HepG2 (cell line): ENCODE results near the gene GDPD4. TPM values are rescaled to one million over a fixed set of nuclear protein-coding genes. Genes with fewer than 3 reads are reported as not detected.
A peak's percentile ranks its signal among the peaks of the same experiment; 100 is the strongest.

ENCODE experiments used
- ATAC-seq: fragments of 200-7000 bp; cut with Tn5 transposase; 3 replicates; pipeline ENCODE4 v1.9.1; 2020; ENCODE audit warnings: mild to moderate bottlenecking, moderate library complexity
- BruUV-seq: library from RNA; stranded (reverse); fragments of 400-500 nt; replicated peaks from 2 replicates; lab custom pipeline; 2021; lab: Mats Ljungman, UMichigan
- CTCF ChIA-PET: fragments of 300-600 bp; formaldehyde crosslinking; extraction: SDS; loops from one replicate; lab custom pipeline; 2021; ENCODE audit warnings: low total read pairs, inconsistent platforms, low intra/inter-chr PET ratio; lab: Yijun Ruan, JAX
- POLR2A ChIA-PET: fragments of 350-600 bp; sonication (Branson Sonifier 250); formaldehyde crosslinking; loops from one replicate; lab custom pipeline; 2020; ENCODE audit warnings: antibody characterized with exemption, inconsistent platforms; lab: Yijun Ruan, JAX
- DNase-seq: peaks from one replicate; pipeline ENCODE4 v3.0.0-alpha.2; 2015; ENCODE audit warnings: low spot score
- FAIRE-seq: peaks from 3 replicates; lab custom pipeline; 2011; peaks lifted over from hg19 to GRCh38; lab: Jason Lieb, UNC
- H2AFZ ChIP-seq: one replicate; pipeline ENCODE4 v1.6.1; 2011; ENCODE audit warnings: low read length, inconsistent platforms
- H3K27ac ChIP-seq: fragments of 300-600 bp; 3 replicates; pipeline ENCODE4 v1.8.0; 2011; ENCODE audit warnings: mixed run types, mild to moderate bottlenecking, mixed read lengths, low read length, inconsistent platforms; ENCODE audit not compliant: insufficient read depth; ENCODE audit errors: extremely low read length
- H3K27me3 ChIP-seq, 2 experiments: fragments of 200-600 bp in 1 of 2; 2 replicates in 1 of 2; 3 replicates in 1 of 2; pipeline versions ENCODE4 v1.6.0 to v1.8.0; 2011; ENCODE audit warnings: low read length in 2 of 2, mild to moderate bottlenecking in 2 of 2, moderate library complexity in 2 of 2, inconsistent platforms in 1 of 2; ENCODE audit not compliant: insufficient read depth in 2 of 2, control insufficient read depth in 1 of 2
- H3K36me3 ChIP-seq, 2 experiments: fragments of 200-600 bp in 1 of 2; replicated peaks in 1 of 2; 2 replicates in 1 of 2; 3 replicates in 1 of 2; pipeline versions ENCODE4 v1.5.1 to v1.8.0; 2011; ENCODE audit warnings: low read length in 2 of 2, inconsistent platforms in 1 of 2; ENCODE audit not compliant: insufficient read depth in 2 of 2, control insufficient read depth in 1 of 2
- H3K4me1 ChIP-seq: 2 replicates; pipeline ENCODE4 v1.5.1; 2012; ENCODE audit warnings: low read length, inconsistent platforms; ENCODE audit not compliant: insufficient read depth
- H3K4me2 ChIP-seq: 2 replicates; pipeline ENCODE4 v1.6.0; 2011; ENCODE audit warnings: low read depth, low read length, inconsistent platforms
- H3K4me3 ChIP-seq, 3 experiments: fragments of 200-600 bp in 1 of 3; sonication (generic), shearing (Covaris generic) in 1 of 3; replicated peaks in 1 of 3; 2 replicates each; pipeline ENCODE4 v1.5.1; 2011 to 2016; ENCODE audit warnings: low read length in 3 of 3, inconsistent platforms in 2 of 3, low read depth in 2 of 3, mild to moderate bottlenecking in 2 of 3, control low read depth in 1 of 3, mixed read lengths in 1 of 3; ENCODE audit not compliant: insufficient read depth in 1 of 3
- H3K79me2 ChIP-seq: one replicate; pipeline ENCODE4 v1.6.1; 2011; ENCODE audit warnings: low read length, inconsistent platforms; ENCODE audit not compliant: insufficient read depth
- H3K9ac ChIP-seq: 2 replicates; pipeline ENCODE4 v1.6.0; 2011; ENCODE audit warnings: mild to moderate bottlenecking, low read depth, low read length, inconsistent platforms; ENCODE audit not compliant: insufficient read depth
- H3K9me3 ChIP-seq: 2 replicates; pipeline ENCODE4 v1.5.1; 2012; ENCODE audit warnings: mild to moderate bottlenecking, low read length
- H4K20me1 ChIP-seq: 2 replicates; pipeline ENCODE4 v1.6.0; 2011; ENCODE audit warnings: inconsistent platforms, mild to moderate bottlenecking, low read length, moderate library complexity; ENCODE audit not compliant: insufficient read depth
- CEBPG ChIP-seq: IDR thresholded peaks from 2 replicates; pipeline ENCODE4 v1.6.1; 2016
- KLF13 ChIP-seq: sonication (generic); formaldehyde crosslinking; IDR thresholded peaks from 2 replicates; pipeline ENCODE4 v1.4.0; 2020; ENCODE audit warnings: mild to moderate bottlenecking, missing genetic modification reagents
- MIER2 ChIP-seq: IDR thresholded peaks from 2 replicates; pipeline ENCODE4 v1.6.1; 2016; ENCODE audit warnings: missing biosample characterization, missing genetic modification reagents
- NR2F6 ChIP-seq, 2 experiments: IDR thresholded peaks; 2 replicates each; pipeline ENCODE4 v1.6.1; 2016; ENCODE audit warnings: antibody characterized with exemption in 1 of 2, mild to moderate bottlenecking in 1 of 2
- PRPF4 ChIP-seq: fragments of 200-400 bp; formaldehyde crosslinking; IDR thresholded peaks from 2 replicates; pipeline ENCODE4 v1.6.1; 2016; ENCODE audit warnings: low read length, low read depth; ENCODE audit not compliant: poor library complexity, severe bottlenecking
- RELA ChIP-seq: sonication (generic); formaldehyde crosslinking; IDR thresholded peaks from 2 replicates; pipeline ENCODE4 v1.4.0; 2020; ENCODE audit warnings: missing genetic modification reagents
- SALL1 ChIP-seq: sonication (generic); formaldehyde crosslinking; IDR thresholded peaks from 2 replicates; pipeline ENCODE4 v1.8.0; 2022; ENCODE audit warnings: mild to moderate bottlenecking, missing genetic modification reagents
- SAP130 ChIP-seq: IDR thresholded peaks from 2 replicates; pipeline ENCODE4 v1.6.1; 2016; ENCODE audit warnings: low read depth
- ZNF670 ChIP-seq: sonication (generic); formaldehyde crosslinking; IDR thresholded peaks from 2 replicates; pipeline ENCODE4 v1.8.0; 2022; ENCODE audit warnings: mild to moderate bottlenecking, missing genetic modification reagents, borderline replicate concordance
- WGBS: methylation state at CpG from one replicate; pipeline ENCODE4 v1.1.6; 2017; ENCODE audit warnings: low lambda C conversion rate; 5-methylcytosine and 5-hydroxymethylcytosine counted together
- in situ Hi-C: cut with HindIII; loops from 2 replicates; pipeline ENCODE4 v1.10.0; 2017; ENCODE audit warnings: low pct_unique_long_range_greater_than_20kb; ENCODE audit not compliant: extremely low pct_ligation_motif_present
- intact Hi-C: fragments of 100-400 bp; cut with micrococcal nuclease; formaldehyde crosslinking; loops from one replicate; pipeline ENCODE4 v1.10.0; 2022; ENCODE audit not compliant: unreplicated experiment
- polyA plus RNA-seq, 8 experiments: library from polyadenylated mRNA; depleted of rRNA in 3 of 8; stranded (reverse) in 7 of 8; unstranded in 1 of 8; fragments of >200 nt; fragmentation: Illumina TruSeq in 4 of 8; extraction: Trizol in 4 of 8; gene quantifications; 2 replicates each; pipeline versions ENCODE4 v1.2.1 to v1.2.3, GENCODE V29; 2011 to 2016; ENCODE audit warnings: low read depth in 4 of 8, missing spikeins in 1 of 8, mixed read lengths in 1 of 8; ENCODE audit not compliant: insufficient read depth in 1 of 8
- total RNA-seq, 5 experiments: library from RNA; depleted of rRNA; stranded (reverse); fragments of >200 nt; fragmentation: Illumina TruSeq; extraction: Trizol; gene quantifications; 2 replicates each; pipeline ENCODE4 v1.2.3, GENCODE V29; 2016; ENCODE audit warnings: low read depth in 1 of 5
- TF ChIP-seq, protein P1 (sequence below): sonication (generic); formaldehyde crosslinking; IDR thresholded peaks from 2 replicates; pipeline ENCODE4 v1.9.0; 2021; ENCODE audit warnings: missing genetic modification reagents, borderline replicate concordance
- TF ChIP-seq, protein P2 (sequence below): sonication (generic); formaldehyde crosslinking; IDR thresholded peaks from 2 replicates; pipeline ENCODE4 v1.5.0; 2020; ENCODE audit warnings: mild to moderate bottlenecking, missing genetic modification reagents, moderate library complexity
- TF ChIP-seq, protein P3 (sequence below): sonication (generic); formaldehyde crosslinking; IDR thresholded peaks from 2 replicates; pipeline ENCODE4 v1.4.0; 2020; ENCODE audit warnings: missing genetic modification reagents, borderline replicate concordance
- TF ChIP-seq, protein P4 (sequence below): sonication (generic); formaldehyde crosslinking; IDR thresholded peaks from 2 replicates; pipeline ENCODE4 v1.5.0; 2020; ENCODE audit warnings: missing genetic modification reagents, mild to moderate bottlenecking, borderline replicate concordance

The GDPD4 gene
- total and polyA plus RNA-seq, 2 of the 13 experiments (the other 11 are each of a cell fraction or from before 2014, with no cell fraction given) = not detected

DNA sequence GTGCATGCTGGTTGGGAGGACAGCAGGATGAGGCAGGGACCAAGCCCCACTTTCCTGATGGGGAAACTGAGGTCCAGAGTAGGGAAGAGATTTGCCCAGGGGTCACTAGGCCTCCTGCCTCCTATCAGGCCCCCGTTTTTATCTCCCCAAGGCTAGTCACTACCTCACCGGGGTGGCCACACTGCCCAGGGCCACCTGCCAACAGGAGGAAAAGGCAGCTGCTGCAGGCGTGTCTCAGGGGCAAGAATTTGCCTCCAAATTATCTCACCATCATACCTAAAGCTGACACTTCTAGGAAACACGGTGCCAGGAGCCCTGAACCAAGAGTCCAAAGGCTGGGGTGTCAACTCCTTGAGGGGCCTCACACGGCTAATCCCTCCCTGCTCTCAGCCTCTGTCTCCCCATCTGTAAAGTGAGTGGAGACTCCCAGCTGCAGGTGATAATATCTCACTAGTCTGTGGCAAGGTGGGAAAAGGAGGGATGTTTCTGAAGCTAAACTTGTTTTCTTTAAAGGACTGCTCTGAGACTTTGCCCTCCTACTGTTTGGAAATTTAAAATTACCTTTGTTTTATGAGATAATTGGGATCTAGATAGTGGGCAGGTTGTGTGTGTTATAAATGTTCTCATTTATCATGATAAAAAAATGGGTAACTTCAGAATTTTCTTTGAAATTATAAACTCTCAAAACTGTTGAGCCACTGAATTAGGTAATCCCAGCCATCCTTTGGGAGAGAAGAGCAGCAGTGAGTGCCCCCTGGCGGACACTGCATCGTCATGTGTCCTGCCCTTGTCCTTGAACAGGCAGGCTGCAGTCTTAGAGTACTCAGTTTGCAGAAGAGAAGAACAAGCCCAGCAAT lies 113.5 kb downstream of the GDPD4 start:
- H4K20me1 ChIP-seq = no peaks in the 10 kb centered on the region
- ChIA-PET CTCF (interaction anchor here (1.1 to 3.7 kb wide), 5 partner anchors 27 to 360 kb away, joined by 3 to 150 read pairs (median 3); partner anchors contain the start of gene MYO7A), POLR2A (interaction anchor here (2.3 kb wide), 1 partner anchor 60 kb away, joined by 9 read pairs; the partner anchor contains the start of gene MYO7A)
- BruUV-seq = no TSS peak
- no peaks in the 10 kb centered on the region for H3K4me1 ChIP-seq
- H3K4me3 ChIP-seq = no peak overlapping the region
- intact Hi-C loops (loop anchor here (1.0 to 2.0 kb wide), 2 partner anchors 15 to 61 kb away; no protein-coding TSS in a partner anchor), in situ Hi-C loops (loop anchor here (5.0 kb wide), 1 partner anchor 61 kb away; the partner anchor contains the start of gene MYO7A)
- no peak overlapping the region for H3K27ac ChIP-seq
- no peaks in the 10 kb centered on the region for H3K79me2 ChIP-seq
- H3K9me3 ChIP-seq = 0 out of 2 replicates have a peak, but pooled peaks cover 4% of the 10 kb centered on the region
- no peak overlapping the region for H3K4me2 ChIP-seq
- peak; percentile 87 for ATAC-seq
- H3K9ac ChIP-seq = no peak overlapping the region
- WGBS = 25% methylated on average over 4 of the region's 7 CpGs
- FAIRE-seq = peak; percentile 73
- peak; percentile 73 for DNase-seq
- no peak overlapping the region for H2AFZ ChIP-seq
- H3K36me3 ChIP-seq = no peaks in the 10 kb centered on the region; a peak in 1 of 5 replicates
- no peaks in the 10 kb centered on the region for H3K27me3 ChIP-seq
- TF ChIP-seq SALL1 (CRISPR knock-in tag) (0 out of 2 replicates have a peak, but pooled peaks have one; percentile 15), RELA (CRISPR knock-in tag) (no peak), NR2F6 (IDR thresholded peaks at IDR 0.05) (no peak), NR2F6 (CRISPR knock-in tag; IDR thresholded peaks at IDR 0.05) (peak; percentile 37; the same call in 1 of the 2 replicates), MIER2 (CRISPR knock-in tag) (0 out of 2 replicates have a peak, but pooled peaks have one; percentile 22), PRPF4 (no peak), CEBPG (CRISPR knock-in tag) (peak; percentile 83), SAP130 (0 out of 2 replicates have a peak, but pooled peaks have one; percentile 17), KLF13 (CRISPR knock-in tag) (no peak), ZNF670 (CRISPR knock-in tag) (no peak)
- TF ChIP-seq, protein P1, sequence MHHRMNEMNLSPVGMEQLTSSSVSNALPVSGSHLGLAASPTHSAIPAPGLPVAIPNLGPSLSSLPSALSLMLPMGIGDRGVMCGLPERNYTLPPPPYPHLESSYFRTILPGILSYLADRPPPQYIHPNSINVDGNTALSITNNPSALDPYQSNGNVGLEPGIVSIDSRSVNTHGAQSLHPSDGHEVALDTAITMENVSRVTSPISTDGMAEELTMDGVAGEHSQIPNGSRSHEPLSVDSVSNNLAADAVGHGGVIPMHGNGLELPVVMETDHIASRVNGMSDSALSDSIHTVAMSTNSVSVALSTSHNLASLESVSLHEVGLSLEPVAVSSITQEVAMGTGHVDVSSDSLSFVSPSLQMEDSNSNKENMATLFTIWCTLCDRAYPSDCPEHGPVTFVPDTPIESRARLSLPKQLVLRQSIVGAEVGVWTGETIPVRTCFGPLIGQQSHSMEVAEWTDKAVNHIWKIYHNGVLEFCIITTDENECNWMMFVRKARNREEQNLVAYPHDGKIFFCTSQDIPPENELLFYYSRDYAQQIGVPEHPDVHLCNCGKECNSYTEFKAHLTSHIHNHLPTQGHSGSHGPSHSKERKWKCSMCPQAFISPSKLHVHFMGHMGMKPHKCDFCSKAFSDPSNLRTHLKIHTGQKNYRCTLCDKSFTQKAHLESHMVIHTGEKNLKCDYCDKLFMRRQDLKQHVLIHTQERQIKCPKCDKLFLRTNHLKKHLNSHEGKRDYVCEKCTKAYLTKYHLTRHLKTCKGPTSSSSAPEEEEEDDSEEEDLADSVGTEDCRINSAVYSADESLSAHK = no peak
- TF ChIP-seq, protein P2, sequence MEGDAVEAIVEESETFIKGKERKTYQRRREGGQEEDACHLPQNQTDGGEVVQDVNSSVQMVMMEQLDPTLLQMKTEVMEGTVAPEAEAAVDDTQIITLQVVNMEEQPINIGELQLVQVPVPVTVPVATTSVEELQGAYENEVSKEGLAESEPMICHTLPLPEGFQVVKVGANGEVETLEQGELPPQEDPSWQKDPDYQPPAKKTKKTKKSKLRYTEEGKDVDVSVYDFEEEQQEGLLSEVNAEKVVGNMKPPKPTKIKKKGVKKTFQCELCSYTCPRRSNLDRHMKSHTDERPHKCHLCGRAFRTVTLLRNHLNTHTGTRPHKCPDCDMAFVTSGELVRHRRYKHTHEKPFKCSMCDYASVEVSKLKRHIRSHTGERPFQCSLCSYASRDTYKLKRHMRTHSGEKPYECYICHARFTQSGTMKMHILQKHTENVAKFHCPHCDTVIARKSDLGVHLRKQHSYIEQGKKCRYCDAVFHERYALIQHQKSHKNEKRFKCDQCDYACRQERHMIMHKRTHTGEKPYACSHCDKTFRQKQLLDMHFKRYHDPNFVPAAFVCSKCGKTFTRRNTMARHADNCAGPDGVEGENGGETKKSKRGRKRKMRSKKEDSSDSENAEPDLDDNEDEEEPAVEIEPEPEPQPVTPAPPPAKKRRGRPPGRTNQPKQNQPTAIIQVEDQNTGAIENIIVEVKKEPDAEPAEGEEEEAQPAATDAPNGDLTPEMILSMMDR (CRISPR knock-in tag) = peak; percentile 94
- TF ChIP-seq, protein P3, sequence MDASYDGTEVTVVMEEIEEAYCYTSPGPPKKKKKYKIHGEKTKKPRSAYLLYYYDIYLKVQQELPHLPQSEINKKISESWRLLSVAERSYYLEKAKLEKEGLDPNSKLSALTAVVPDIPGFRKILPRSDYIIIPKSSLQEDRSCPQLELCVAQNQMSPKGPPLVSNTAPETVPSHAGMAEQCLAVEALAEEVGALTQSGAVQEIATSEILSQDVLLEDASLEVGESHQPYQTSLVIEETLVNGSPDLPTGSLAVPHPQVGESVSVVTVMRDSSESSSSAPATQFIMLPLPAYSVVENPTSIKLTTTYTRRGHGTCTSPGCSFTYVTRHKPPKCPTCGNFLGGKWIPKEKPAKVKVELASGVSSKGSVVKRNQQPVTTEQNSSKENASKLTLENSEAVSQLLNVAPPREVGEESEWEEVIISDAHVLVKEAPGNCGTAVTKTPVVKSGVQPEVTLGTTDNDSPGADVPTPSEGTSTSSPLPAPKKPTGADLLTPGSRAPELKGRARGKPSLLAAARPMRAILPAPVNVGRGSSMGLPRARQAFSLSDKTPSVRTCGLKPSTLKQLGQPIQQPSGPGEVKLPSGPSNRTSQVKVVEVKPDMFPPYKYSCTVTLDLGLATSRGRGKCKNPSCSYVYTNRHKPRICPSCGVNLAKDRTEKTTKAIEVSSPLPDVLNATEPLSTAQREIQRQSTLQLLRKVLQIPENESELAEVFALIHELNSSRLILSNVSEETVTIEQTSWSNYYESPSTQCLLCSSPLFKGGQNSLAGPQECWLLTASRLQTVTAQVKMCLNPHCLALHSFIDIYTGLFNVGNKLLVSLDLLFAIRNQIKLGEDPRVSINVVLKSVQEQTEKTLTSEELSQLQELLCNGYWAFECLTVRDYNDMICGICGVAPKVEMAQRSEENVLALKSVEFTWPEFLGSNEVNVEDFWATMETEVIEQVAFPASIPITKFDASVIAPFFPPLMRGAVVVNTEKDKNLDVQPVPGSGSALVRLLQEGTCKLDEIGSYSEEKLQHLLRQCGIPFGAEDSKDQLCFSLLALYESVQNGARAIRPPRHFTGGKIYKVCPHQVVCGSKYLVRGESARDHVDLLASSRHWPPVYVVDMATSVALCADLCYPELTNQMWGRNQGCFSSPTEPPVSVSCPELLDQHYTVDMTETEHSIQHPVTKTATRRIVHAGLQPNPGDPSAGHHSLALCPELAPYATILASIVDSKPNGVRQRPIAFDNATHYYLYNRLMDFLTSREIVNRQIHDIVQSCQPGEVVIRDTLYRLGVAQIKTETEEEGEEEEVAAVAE (CRISPR knock-in tag) = no peak
- TF ChIP-seq, protein P4, sequence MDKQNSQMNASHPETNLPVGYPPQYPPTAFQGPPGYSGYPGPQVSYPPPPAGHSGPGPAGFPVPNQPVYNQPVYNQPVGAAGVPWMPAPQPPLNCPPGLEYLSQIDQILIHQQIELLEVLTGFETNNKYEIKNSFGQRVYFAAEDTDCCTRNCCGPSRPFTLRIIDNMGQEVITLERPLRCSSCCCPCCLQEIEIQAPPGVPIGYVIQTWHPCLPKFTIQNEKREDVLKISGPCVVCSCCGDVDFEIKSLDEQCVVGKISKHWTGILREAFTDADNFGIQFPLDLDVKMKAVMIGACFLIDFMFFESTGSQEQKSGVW (CRISPR knock-in tag) = no peak
